Endothelial cell of umbilical vein (primary cell): ENCODE results near the gene ACER2. TPM values are rescaled to one million over a fixed set of nuclear protein-coding genes. Genes with fewer than 3 reads are reported as not detected.

Source experiments
- BruUV-seq: library from RNA; stranded (reverse); fragments of 400-500 nt; replicated peaks from 2 replicates; lab custom pipeline; 2021; lab: Mats Ljungman, UMichigan
- CTCF ChIA-PET: fragments of 300-600, 350-600 bp; sonication (Branson Sonifier 250); formaldehyde crosslinking; loops from one replicate; lab custom pipeline; 2021; ENCODE audit warnings: antibody characterized with exemption, inconsistent platforms; lab: Charles Lee
- POLR2A ChIA-PET: fragments of 300-600, 350-600 bp; sonication (Branson Sonifier 250); formaldehyde crosslinking; loops from one replicate; lab custom pipeline; 2021; ENCODE audit warnings: antibody characterized with exemption, inconsistent platforms; lab: Charles Lee
- DNase-seq: peaks from one replicate; pipeline ENCODE4 v3.0.0-alpha.2; 2011; ENCODE audit warnings: low read depth, low spot score
- FAIRE-seq: peaks from 2 replicates; lab custom pipeline; 2011; peaks lifted over from hg19 to GRCh38; lab: Jason Lieb, UNC
- H2AFZ ChIP-seq: 2 replicates; pipeline ENCODE4 v1.6.0; 2012; ENCODE audit warnings: low read depth, low read length, control low read depth, inconsistent platforms
- H3K27ac ChIP-seq: 2 replicates; pipeline ENCODE4 v1.5.1; 2011; ENCODE audit warnings: low read depth, mild to moderate bottlenecking, control low read depth, low read length, moderate library complexity; ENCODE audit not compliant: insufficient read depth
- H3K27me3 ChIP-seq, 2 experiments: 2 replicates each; pipeline versions ENCODE4 v1.6.0 to v1.6.1; 2011; ENCODE audit warnings: low read length in 2 of 2, mixed read lengths in 1 of 2; ENCODE audit not compliant: control insufficient read depth in 2 of 2, insufficient read depth in 2 of 2
- H3K36me3 ChIP-seq, 2 experiments: 2 replicates in 1 of 2; 3 replicates in 1 of 2; pipeline ENCODE4 v1.5.1; 2011; ENCODE audit warnings: low read length in 2 of 2, mild to moderate bottlenecking in 1 of 2, moderate library complexity in 1 of 2; ENCODE audit not compliant: control insufficient read depth in 2 of 2, insufficient read depth in 2 of 2; ENCODE audit errors: extremely low read depth in 1 of 2
- H3K4me1 ChIP-seq: 3 replicates; pipeline ENCODE4 v1.5.1; 2011; ENCODE audit warnings: mild to moderate bottlenecking, low read length; ENCODE audit not compliant: control insufficient read depth, insufficient read depth; ENCODE audit errors: extremely low read depth
- H3K4me2 ChIP-seq: 2 replicates; pipeline ENCODE4 v1.6.1; 2011; ENCODE audit warnings: low read length, control low read depth, mixed read lengths; ENCODE audit not compliant: insufficient read depth
- H3K4me3 ChIP-seq, 3 experiments: fragments of 200-600 bp in 1 of 3; sonication (generic), shearing (Covaris generic) in 1 of 3; replicated peaks in 1 of 3; 2 replicates each; pipeline ENCODE4 v1.5.1; 2011 to 2016; ENCODE audit warnings: control low read depth in 3 of 3, low read length in 3 of 3, mild to moderate bottlenecking in 2 of 3, inconsistent platforms in 1 of 3, low read depth in 1 of 3, moderate library complexity in 1 of 3; ENCODE audit not compliant: insufficient read depth in 1 of 3
- H3K79me2 ChIP-seq: 2 replicates; pipeline ENCODE4 v1.6.0; 2012; ENCODE audit warnings: low read length, inconsistent platforms; ENCODE audit not compliant: control insufficient read depth, insufficient read depth
- H3K9ac ChIP-seq: replicated peaks from 2 replicates; pipeline ENCODE3; 2011; ENCODE audit warnings: low read length, control low read depth; ENCODE audit not compliant: insufficient read depth; ENCODE audit errors: extremely low read depth
- H3K9me1 ChIP-seq: replicated peaks from 3 replicates; pipeline ENCODE4 v1.6.0; 2011; ENCODE audit warnings: mild to moderate bottlenecking, low read length; ENCODE audit not compliant: control insufficient read depth, insufficient read depth; ENCODE audit errors: extremely low read depth
- H3K9me3 ChIP-seq: replicated peaks from 2 replicates; pipeline ENCODE4 v1.5.1; 2012; ENCODE audit warnings: low read length, inconsistent platforms; ENCODE audit not compliant: control insufficient read depth, insufficient read depth
- H4K20me1 ChIP-seq: replicated peaks from 2 replicates; pipeline ENCODE3; 2011; ENCODE audit warnings: mild to moderate bottlenecking, low read length; ENCODE audit not compliant: control insufficient read depth, insufficient read depth; ENCODE audit errors: extremely low read depth
- CTCF ChIP-seq, 2 donors: IDR thresholded peaks; 1 replicate in 1 of 2; 2 replicates in 1 of 2; pipeline ENCODE4 v1.5.1; 2011; ENCODE audit warnings: low read length in 2 of 2, mild to moderate bottlenecking in 2 of 2, moderate library complexity in 2 of 2, control low read depth in 1 of 2, inconsistent platforms in 1 of 2, low read depth in 1 of 2; ENCODE audit not compliant: insufficient read depth in 1 of 2; ENCODE audit errors: extremely low read depth in 1 of 2
- EZH2 ChIP-seq: IDR thresholded peaks from 2 replicates; pipeline ENCODE4 v1.6.1; 2012; ENCODE audit warnings: borderline replicate concordance, low read depth, mild to moderate bottlenecking, moderate library complexity, low read length, inconsistent platforms; ENCODE audit not compliant: severe bottlenecking
- FOS ChIP-seq: IDR thresholded peaks from 2 replicates; pipeline ENCODE4 v1.6.1; 2011; ENCODE audit warnings: mild to moderate bottlenecking, low read length, moderate library complexity, borderline replicate concordance; ENCODE audit not compliant: insufficient read depth
- GATA2 ChIP-seq: IDR thresholded peaks from 2 replicates; pipeline ENCODE4 v1.7.0; 2011; ENCODE audit warnings: low read depth, mild to moderate bottlenecking, moderate library complexity, mixed read lengths, low read length; ENCODE audit not compliant: insufficient read length, insufficient read depth
- JUN ChIP-seq: IDR thresholded peaks from 2 replicates; pipeline ENCODE4 v1.6.1; 2011; ENCODE audit warnings: borderline replicate concordance, low read depth; ENCODE audit not compliant: insufficient read length, insufficient read depth
- MAX ChIP-seq: IDR thresholded peaks from 2 replicates; pipeline ENCODE4 v1.6.1; 2011; ENCODE audit not compliant: insufficient read depth, insufficient read length
- MYC ChIP-seq: IDR thresholded peaks from one replicate; pipeline ENCODE4 v1.6.1; 2011; ENCODE audit warnings: mild to moderate bottlenecking, low read depth, low read length
- POLR2A ChIP-seq: IDR thresholded peaks from 2 replicates; pipeline ENCODE4 v1.6.1; 2012; ENCODE audit warnings: low read depth, mild to moderate bottlenecking, control low read depth, low read length
- POLR2AphosphoS5 ChIP-seq: IDR thresholded peaks from 2 replicates; pipeline ENCODE4 v1.6.1; 2012; ENCODE audit warnings: low read depth, mild to moderate bottlenecking, control low read depth, low read length, moderate library complexity; ENCODE audit not compliant: insufficient read depth
- dilution Hi-C: fragments of 300-500 bp; cut with MboI; formaldehyde crosslinking; loops from one replicate; pipeline ENCODE4 v1.15.0; 2019; ENCODE audit warnings: low sequenced_read_pairs; ENCODE audit not compliant: extremely low pct_ligation_motif_present
- intact Hi-C: fragments of 100-400 bp; cut with micrococcal nuclease; formaldehyde crosslinking; loops from one replicate; pipeline ENCODE4 v1.10.0; 2022
- polyA plus RNA-seq, 4 experiments: library from polyadenylated mRNA; depleted of rRNA in 3 of 4; stranded (reverse) in 3 of 4; unstranded in 1 of 4; fragments of >200 nt; gene quantifications; 2 replicates each; pipeline versions ENCODE4 v1.2.1 to v1.2.3, GENCODE V29; 2011 to 2012; ENCODE audit warnings: missing spikeins in 1 of 4
- total RNA-seq: library from RNA; stranded (reverse); gene quantifications from 2 replicates; pipeline ENCODE4 v1.2.3, GENCODE V29; 2021

ACER2 gene
- total and polyA plus RNA-seq, 2 donors (not counting 3 experiments of a cell fraction or from before 2014, with no cell fraction given) = 5.2 to 7.3 TPM

- FAIRE-seq = no peak
- no peaks in the 10 kb centered on the region for H3K79me2 ChIP-seq
These were observed 36.6 kb downstream of the ACER2 start for GRCh38 chr9:19445452-19445851.

More at GRCh38 chr9:19445452-19445851, 36.6 kb downstream of the ACER2 start:
- Histone ChIP-seq H2AFZ (no peak overlapping the region), H3K27ac (no peak overlapping the region), H4K20me1 (no peaks in the 10 kb centered on the region), H3K4me1 (no peaks in the 10 kb centered on the region), H3K9ac (no peak overlapping the region), H3K9me1 (no peaks in the 10 kb centered on the region), H3K4me3 (no peak overlapping the region), H3K4me2 (no peak overlapping the region), H3K9me3 (no peaks in the 10 kb centered on the region), H3K36me3 (no peaks in the 10 kb centered on the region), H3K27me3 (no peaks in the 10 kb centered on the region)
- POLR2A ChIA-PET = no interaction called here
- no TSS peak for BruUV-seq
- dilution Hi-C loops = no loop called here
- no peak for DNase-seq
- CTCF ChIA-PET = no interaction called here
- intact Hi-C loops = no loop called here
- TF ChIP-seq EZH2 (no peak), CTCF (IDR thresholded peaks at IDR 0.05; ENCODE audit: extremely low read depth in 1 of 2, insufficient read depth in 1 of 2, low read depth in 1 of 2, low read length in 2 of 2) (no peak), MAX (no peak), FOS (no peak), POLR2AphosphoS5 (no peak), MYC (no peak), JUN (no peak), GATA2 (no peak), POLR2A (no peak)
